Esophagus squamous epithelium (tissue), 5 donors: ENCODE measurements around the gene CAPS2. TPM values are rescaled to one million over a fixed set of nuclear protein-coding genes. Genes with fewer than 3 reads are reported as not detected.

Source experiments
- DNase-seq: peaks from one replicate; lab custom pipeline; 2025; lab: John Stamatoyannopoulos, UW
- H3K27ac ChIP-seq, 4 donors: fragments of 200-600 bp; sonication (generic); one replicate each; pipeline ENCODE4 v1.5.1; 2016 to 2019; ENCODE audit warnings: mild to moderate bottlenecking in 1 of 4
- H3K27me3 ChIP-seq, 4 donors: fragments of 200-600 bp; sonication (generic); 1 replicate in 3 of 4; 2 replicates in 1 of 4; pipeline versions ENCODE4 v1.5.1 to v1.6.0; 2017 to 2021; ENCODE audit warnings: antibody characterized with exemption in 1 of 4
- H3K36me3 ChIP-seq, 3 donors: fragments of 200-600 bp; sonication (generic); one replicate each; pipeline ENCODE4 v1.5.1; 2016 to 2019
- H3K4me1 ChIP-seq, 3 donors: fragments of 200-600 bp; sonication (generic); one replicate each; pipeline ENCODE4 v1.5.1; 2017 to 2019
- H3K4me3 ChIP-seq, 4 donors: fragments of 200-600 bp; sonication (generic); 1 replicate in 3 of 4; 2 replicates in 1 of 4; pipeline ENCODE4 v1.5.1; 2016 to 2019; ENCODE audit warnings: mild to moderate bottlenecking in 2 of 4, moderate library complexity in 1 of 4
- H3K9me3 ChIP-seq, 3 donors: fragments of 200-600 bp; sonication (generic); one replicate each; pipeline ENCODE4 v1.5.1; 2016 to 2019
- CTCF ChIP-seq, 6 experiments: fragments of 450-650 bp in 4 of 6; fragments of 200-600 bp in 2 of 6; sonication (generic) in 2 of 6; IDR thresholded peaks; one replicate each; pipeline ENCODE4 v1.5.1; 2016 to 2019; ENCODE audit warnings: antibody characterized with exemption in 6 of 6, mild to moderate bottlenecking in 4 of 6, moderate library complexity in 4 of 6
- POLR2A ChIP-seq, 4 donors: fragments of 450-650 bp; IDR thresholded peaks; one replicate each; pipeline ENCODE4 v1.6.1; 2017; ENCODE audit warnings: antibody characterized with exemption in 4 of 4, mild to moderate bottlenecking in 4 of 4, moderate library complexity in 3 of 4
- WGBS, 2 donors: methylation state at CpG; one replicate each; pipeline ENCODE4 v1.1.5; 2018; 5-methylcytosine and 5-hydroxymethylcytosine counted together
- intact Hi-C: fragments of 100-400 bp; cut with DNase I; formaldehyde crosslinking; loops from one replicate; pipeline ENCODE4 v1.15.0; 2022
- total RNA-seq, 4 donors: library from RNA; depleted of rRNA; stranded (reverse); fragments of >200 nt; gene quantifications; one replicate each; pipeline ENCODE4 v1.1.0, GENCODE V29; 2016
- donor health status: DM: yes; HTN: yes; CAD: no.

Gene CAPS2
- total RNA-seq, 4 donors from 2014 or later = 2.9 to 9.2 (median 5.8) TPM

DNA sequence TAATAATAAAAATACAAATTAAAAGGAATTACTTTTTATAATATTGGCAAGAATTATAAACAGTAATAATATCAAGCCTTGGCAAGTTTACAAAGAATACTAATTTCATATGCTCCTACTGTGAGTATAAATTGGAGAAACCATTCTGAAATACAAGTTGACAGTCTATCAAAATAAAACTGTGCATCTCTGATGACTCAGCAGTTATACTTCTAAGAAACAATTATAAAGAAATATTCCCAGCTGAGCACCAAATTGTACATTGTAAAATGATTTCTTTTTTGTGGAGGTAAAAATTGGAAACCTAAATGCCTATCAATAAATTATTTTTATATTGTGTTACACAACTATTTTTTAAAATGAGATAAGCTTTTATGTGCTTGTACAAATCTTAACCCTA is 85.0 kb downstream of the CAPS2 start:
- no peaks in the 10 kb centered on the region for H3K4me1 ChIP-seq
- no peaks in the 10 kb centered on the region for H3K36me3 ChIP-seq
- TF ChIP-seq CTCF (IDR thresholded peaks at IDR 0.05) (no peak), POLR2A (IDR thresholded peaks at IDR 0.05) (no peak)
- H3K4me3 ChIP-seq = no peak overlapping the region
- no peak overlapping the region for H3K27ac ChIP-seq
- intact Hi-C loops = no loop called here
- no peak for DNase-seq
- H3K27me3 ChIP-seq = no peaks in the 10 kb centered on the region
- H3K9me3 ChIP-seq = peaks cover 0 to 6% (median 0%) of the 10 kb centered on the region in 3 donors

GRCh38 chr12:75239987-75240386 is 90.1 kb downstream of the CAPS2 start:
- Histone ChIP-seq H3K36me3 (no peaks in the 10 kb centered on the region), H3K27ac (no peak overlapping the region), H3K4me3 (no peak overlapping the region), H3K9me3 (peaks cover 0 to 6% (median 0%) of the 10 kb centered on the region in 3 donors), H3K4me1 (no peaks in the 10 kb centered on the region), H3K27me3 (no peaks in the 10 kb centered on the region)
- no peak for DNase-seq
- TF ChIP-seq POLR2A (IDR thresholded peaks at IDR 0.05) = no peak
- TF ChIP-seq CTCF (IDR thresholded peaks at IDR 0.05) = no peak
- intact Hi-C loops = no loop called here

DNA sequence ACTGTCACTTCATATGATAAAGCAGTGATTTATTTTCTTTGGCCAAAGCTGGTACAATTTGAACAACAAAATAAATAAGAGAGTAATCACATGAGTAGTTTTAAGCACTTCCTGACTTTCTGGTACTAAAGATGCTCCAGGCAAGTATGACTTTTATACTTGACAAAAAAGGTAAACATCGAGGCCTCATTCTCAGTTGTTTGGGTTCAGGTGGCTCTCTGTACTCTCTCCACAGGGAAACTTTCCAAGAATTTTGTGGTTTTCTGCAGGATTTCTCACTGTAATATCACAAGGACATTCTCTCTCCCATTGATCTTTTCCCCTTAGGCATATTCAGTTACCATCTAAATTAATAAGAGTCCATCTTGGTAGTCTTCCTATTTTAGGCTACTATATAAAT is 93.9 kb downstream of the CAPS2 start:
- WGBS, 2 donors = 16 to 38% methylated on average over 1 of the region's 1 CpG
- Histone ChIP-seq H3K9me3 (peaks cover 0 to 6% (median 0%) of the 10 kb centered on the region in 3 donors), H3K4me1 (no peaks in the 10 kb centered on the region), H3K27me3 (no peaks in the 10 kb centered on the region), H3K4me3 (no peak overlapping the region), H3K27ac (no peak overlapping the region), H3K36me3 (no peaks in the 10 kb centered on the region)
- DNase-seq = no peak
- TF ChIP-seq CTCF (IDR thresholded peaks at IDR 0.05) (no peak), POLR2A (IDR thresholded peaks at IDR 0.05) (no peak)
- intact Hi-C loops = no loop called here

- H3K36me3 ChIP-seq = no peaks in the 10 kb centered on the region
- no peaks in the 10 kb centered on the region for H3K4me1 ChIP-seq
- intact Hi-C loops = no loop called here
- no peaks in the 10 kb centered on the region for H3K27me3 ChIP-seq
- H3K27ac ChIP-seq = no peak overlapping the region
- 29 to 61% methylated on average over 1 of the region's 1 CpG for WGBS, 2 donors
- no peak overlapping the region for H3K4me3 ChIP-seq
- no peak for TF ChIP-seq CTCF (IDR thresholded peaks at IDR 0.05)
- TF ChIP-seq POLR2A (IDR thresholded peaks at IDR 0.05) = no peak
- H3K9me3 ChIP-seq = no peaks in the 10 kb centered on the region
- DNase-seq = no peak
Observed at GRCh38 chr12:75227132-75227531, 103.0 kb downstream of the CAPS2 start.

Other genes starting within 250 kb of the CAPS2 start
- gene KCNC2, start 120.5 kb downstream of the CAPS2 start, total RNA-seq = not detected
- gene GLIPR1L1, start 4.3 kb upstream of the CAPS2 start, total RNA-seq = not detected
- gene GLIPR1L2, start 60.8 kb upstream of the CAPS2 start, total RNA-seq = under 1 TPM in 3 of 4 donors, not detected in 1; 0.15 to 0.29 (median 0.19) TPM
- gene GLIPR1, start 150.4 kb upstream of the CAPS2 start, total RNA-seq = 1 to 10 TPM; 3.0 to 8.0 (median 5.0) TPM
- 10 to 100 TPM; 24.7 to 42.3 (median 41.2) TPM for gene KRR1, start 181.3 kb upstream of the CAPS2 start, total RNA-seq